Endothelial cell of umbilical vein (primary cell): ENCODE measurements around the gene ALK. TPM values are rescaled to one million over a fixed set of nuclear protein-coding genes. Genes with fewer than 3 reads are reported as not detected.

Experiments used
- BruUV-seq: library from RNA; stranded (reverse); fragments of 400-500 nt; replicated peaks from 2 replicates; lab custom pipeline; 2021; lab: Mats Ljungman, UMichigan
- CTCF ChIA-PET: fragments of 300-600, 350-600 bp; sonication (Branson Sonifier 250); formaldehyde crosslinking; loops from one replicate; lab custom pipeline; 2021; ENCODE audit warnings: antibody characterized with exemption, inconsistent platforms; lab: Charles Lee
- POLR2A ChIA-PET: fragments of 300-600, 350-600 bp; sonication (Branson Sonifier 250); formaldehyde crosslinking; loops from one replicate; lab custom pipeline; 2021; ENCODE audit warnings: antibody characterized with exemption, inconsistent platforms; lab: Charles Lee
- DNase-seq: peaks from one replicate; pipeline ENCODE4 v3.0.0-alpha.2; 2011; ENCODE audit warnings: low read depth, low spot score
- FAIRE-seq: peaks from 2 replicates; lab custom pipeline; 2011; peaks lifted over from hg19 to GRCh38; lab: Jason Lieb, UNC
- H2AFZ ChIP-seq: 2 replicates; pipeline ENCODE4 v1.6.0; 2012; ENCODE audit warnings: low read depth, low read length, control low read depth, inconsistent platforms
- H3K27ac ChIP-seq: 2 replicates; pipeline ENCODE4 v1.5.1; 2011; ENCODE audit warnings: low read depth, mild to moderate bottlenecking, control low read depth, low read length, moderate library complexity; ENCODE audit not compliant: insufficient read depth
- H3K27me3 ChIP-seq, 2 experiments: 2 replicates each; pipeline versions ENCODE4 v1.6.0 to v1.6.1; 2011; ENCODE audit warnings: low read length in 2 of 2, mixed read lengths in 1 of 2; ENCODE audit not compliant: control insufficient read depth in 2 of 2, insufficient read depth in 2 of 2
- H3K36me3 ChIP-seq, 2 experiments: 2 replicates in 1 of 2; 3 replicates in 1 of 2; pipeline ENCODE4 v1.5.1; 2011; ENCODE audit warnings: low read length in 2 of 2, mild to moderate bottlenecking in 1 of 2, moderate library complexity in 1 of 2; ENCODE audit not compliant: control insufficient read depth in 2 of 2, insufficient read depth in 2 of 2; ENCODE audit errors: extremely low read depth in 1 of 2
- H3K4me1 ChIP-seq: 3 replicates; pipeline ENCODE4 v1.5.1; 2011; ENCODE audit warnings: mild to moderate bottlenecking, low read length; ENCODE audit not compliant: control insufficient read depth, insufficient read depth; ENCODE audit errors: extremely low read depth
- H3K4me2 ChIP-seq: 2 replicates; pipeline ENCODE4 v1.6.1; 2011; ENCODE audit warnings: low read length, control low read depth, mixed read lengths; ENCODE audit not compliant: insufficient read depth
- H3K4me3 ChIP-seq, 3 experiments: fragments of 200-600 bp in 1 of 3; sonication (generic), shearing (Covaris generic) in 1 of 3; replicated peaks in 1 of 3; 2 replicates each; pipeline ENCODE4 v1.5.1; 2011 to 2016; ENCODE audit warnings: control low read depth in 3 of 3, low read length in 3 of 3, mild to moderate bottlenecking in 2 of 3, inconsistent platforms in 1 of 3, low read depth in 1 of 3, moderate library complexity in 1 of 3; ENCODE audit not compliant: insufficient read depth in 1 of 3
- H3K79me2 ChIP-seq: 2 replicates; pipeline ENCODE4 v1.6.0; 2012; ENCODE audit warnings: low read length, inconsistent platforms; ENCODE audit not compliant: control insufficient read depth, insufficient read depth
- H3K9ac ChIP-seq: replicated peaks from 2 replicates; pipeline ENCODE3; 2011; ENCODE audit warnings: low read length, control low read depth; ENCODE audit not compliant: insufficient read depth; ENCODE audit errors: extremely low read depth
- H3K9me1 ChIP-seq: replicated peaks from 3 replicates; pipeline ENCODE4 v1.6.0; 2011; ENCODE audit warnings: mild to moderate bottlenecking, low read length; ENCODE audit not compliant: control insufficient read depth, insufficient read depth; ENCODE audit errors: extremely low read depth
- H3K9me3 ChIP-seq: replicated peaks from 2 replicates; pipeline ENCODE4 v1.5.1; 2012; ENCODE audit warnings: low read length, inconsistent platforms; ENCODE audit not compliant: control insufficient read depth, insufficient read depth
- H4K20me1 ChIP-seq: replicated peaks from 2 replicates; pipeline ENCODE3; 2011; ENCODE audit warnings: mild to moderate bottlenecking, low read length; ENCODE audit not compliant: control insufficient read depth, insufficient read depth; ENCODE audit errors: extremely low read depth
- EZH2 ChIP-seq: IDR thresholded peaks from 2 replicates; pipeline ENCODE4 v1.6.1; 2012; ENCODE audit warnings: borderline replicate concordance, low read depth, mild to moderate bottlenecking, moderate library complexity, low read length, inconsistent platforms; ENCODE audit not compliant: severe bottlenecking
- FOS ChIP-seq: IDR thresholded peaks from 2 replicates; pipeline ENCODE4 v1.6.1; 2011; ENCODE audit warnings: mild to moderate bottlenecking, low read length, moderate library complexity, borderline replicate concordance; ENCODE audit not compliant: insufficient read depth
- GATA2 ChIP-seq: IDR thresholded peaks from 2 replicates; pipeline ENCODE4 v1.7.0; 2011; ENCODE audit warnings: low read depth, mild to moderate bottlenecking, moderate library complexity, mixed read lengths, low read length; ENCODE audit not compliant: insufficient read length, insufficient read depth
- JUN ChIP-seq: IDR thresholded peaks from 2 replicates; pipeline ENCODE4 v1.6.1; 2011; ENCODE audit warnings: borderline replicate concordance, low read depth; ENCODE audit not compliant: insufficient read length, insufficient read depth
- MYC ChIP-seq: IDR thresholded peaks from one replicate; pipeline ENCODE4 v1.6.1; 2011; ENCODE audit warnings: mild to moderate bottlenecking, low read depth, low read length
- POLR2A ChIP-seq: IDR thresholded peaks from 2 replicates; pipeline ENCODE4 v1.6.1; 2012; ENCODE audit warnings: low read depth, mild to moderate bottlenecking, control low read depth, low read length
- POLR2AphosphoS5 ChIP-seq: IDR thresholded peaks from 2 replicates; pipeline ENCODE4 v1.6.1; 2012; ENCODE audit warnings: low read depth, mild to moderate bottlenecking, control low read depth, low read length, moderate library complexity; ENCODE audit not compliant: insufficient read depth
- dilution Hi-C: fragments of 300-500 bp; cut with MboI; formaldehyde crosslinking; loops from one replicate; pipeline ENCODE4 v1.15.0; 2019; ENCODE audit warnings: low sequenced_read_pairs; ENCODE audit not compliant: extremely low pct_ligation_motif_present
- intact Hi-C: fragments of 100-400 bp; cut with micrococcal nuclease; formaldehyde crosslinking; loops from one replicate; pipeline ENCODE4 v1.10.0; 2022
- polyA plus RNA-seq, 4 experiments: library from polyadenylated mRNA; depleted of rRNA in 3 of 4; stranded (reverse) in 3 of 4; unstranded in 1 of 4; fragments of >200 nt; gene quantifications; 2 replicates each; pipeline versions ENCODE4 v1.2.1 to v1.2.3, GENCODE V29; 2011 to 2012; ENCODE audit warnings: missing spikeins in 1 of 4
- total RNA-seq: library from RNA; stranded (reverse); gene quantifications from 2 replicates; pipeline ENCODE4 v1.2.3, GENCODE V29; 2021
- TF ChIP-seq, protein P1 (sequence below): IDR thresholded peaks from 2 replicates; pipeline ENCODE4 v1.6.1; 2011; ENCODE audit not compliant: insufficient read depth, insufficient read length
- TF ChIP-seq, protein P2 (sequence below), 2 donors: IDR thresholded peaks; 1 replicate in 1 of 2; 2 replicates in 1 of 2; pipeline ENCODE4 v1.5.1; 2011; ENCODE audit warnings: low read length in 2 of 2, mild to moderate bottlenecking in 2 of 2, moderate library complexity in 2 of 2, control low read depth in 1 of 2, inconsistent platforms in 1 of 2, low read depth in 1 of 2; ENCODE audit not compliant: insufficient read depth in 1 of 2; ENCODE audit errors: extremely low read depth in 1 of 2

Gene ALK
- total and polyA plus RNA-seq, 2 donors (not counting 3 experiments of a cell fraction or from before 2014, with no cell fraction given) = not detected

DNA sequence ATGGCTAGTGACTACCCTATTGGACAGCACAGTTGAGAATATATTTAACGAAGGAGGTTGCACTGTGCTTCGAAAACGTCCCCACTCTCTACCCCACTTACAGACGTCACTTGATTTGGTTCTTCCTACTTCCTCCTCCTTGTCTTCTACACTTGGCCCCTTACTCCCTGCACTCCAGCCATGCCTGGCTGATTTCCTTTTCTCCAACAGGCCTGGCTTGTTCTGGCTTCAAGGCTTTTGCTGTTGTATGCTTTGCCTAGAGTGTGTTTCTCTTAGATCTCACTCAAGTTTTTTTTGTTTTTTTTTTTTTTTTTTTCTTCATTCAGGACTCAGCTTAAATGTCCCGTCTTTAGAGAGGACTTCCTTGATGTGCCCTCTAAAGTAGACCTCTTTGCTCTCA lies 469.4 kb downstream of the ALK start:
- Histone ChIP-seq H4K20me1 (no peaks in the 10 kb centered on the region), H3K27me3 (no peaks in the 10 kb centered on the region), H3K9me3 (no peaks in the 10 kb centered on the region), H2AFZ (no peak overlapping the region), H3K9me1 (no peaks in the 10 kb centered on the region), H3K36me3 (no peaks in the 10 kb centered on the region), H3K9ac (no peak overlapping the region), H3K27ac (no peak overlapping the region), H3K4me1 (no peaks in the 10 kb centered on the region), H3K4me2 (no peak overlapping the region), H3K4me3 (no peak overlapping the region), H3K79me2 (no peaks in the 10 kb centered on the region)
- no TSS peak for BruUV-seq
- ChIA-PET CTCF (no interaction called here), POLR2A (no interaction called here)
- FAIRE-seq (no peak), DNase-seq (no peak)
- TF ChIP-seq POLR2A (no peak), GATA2 (no peak), POLR2AphosphoS5 (no peak), EZH2 (no peak), JUN (no peak), MYC (no peak), FOS (no peak)
- TF ChIP-seq, protein P1, sequence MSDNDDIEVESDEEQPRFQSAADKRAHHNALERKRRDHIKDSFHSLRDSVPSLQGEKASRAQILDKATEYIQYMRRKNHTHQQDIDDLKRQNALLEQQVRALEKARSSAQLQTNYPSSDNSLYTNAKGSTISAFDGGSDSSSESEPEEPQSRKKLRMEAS = no peak
- TF ChIP-seq, protein P2, sequence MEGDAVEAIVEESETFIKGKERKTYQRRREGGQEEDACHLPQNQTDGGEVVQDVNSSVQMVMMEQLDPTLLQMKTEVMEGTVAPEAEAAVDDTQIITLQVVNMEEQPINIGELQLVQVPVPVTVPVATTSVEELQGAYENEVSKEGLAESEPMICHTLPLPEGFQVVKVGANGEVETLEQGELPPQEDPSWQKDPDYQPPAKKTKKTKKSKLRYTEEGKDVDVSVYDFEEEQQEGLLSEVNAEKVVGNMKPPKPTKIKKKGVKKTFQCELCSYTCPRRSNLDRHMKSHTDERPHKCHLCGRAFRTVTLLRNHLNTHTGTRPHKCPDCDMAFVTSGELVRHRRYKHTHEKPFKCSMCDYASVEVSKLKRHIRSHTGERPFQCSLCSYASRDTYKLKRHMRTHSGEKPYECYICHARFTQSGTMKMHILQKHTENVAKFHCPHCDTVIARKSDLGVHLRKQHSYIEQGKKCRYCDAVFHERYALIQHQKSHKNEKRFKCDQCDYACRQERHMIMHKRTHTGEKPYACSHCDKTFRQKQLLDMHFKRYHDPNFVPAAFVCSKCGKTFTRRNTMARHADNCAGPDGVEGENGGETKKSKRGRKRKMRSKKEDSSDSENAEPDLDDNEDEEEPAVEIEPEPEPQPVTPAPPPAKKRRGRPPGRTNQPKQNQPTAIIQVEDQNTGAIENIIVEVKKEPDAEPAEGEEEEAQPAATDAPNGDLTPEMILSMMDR (IDR thresholded peaks at IDR 0.05; ENCODE audit: extremely low read depth in 1 of 2, insufficient read depth in 1 of 2, low read depth in 1 of 2, low read length in 2 of 2) = no peak
- dilution Hi-C loops (no loop called here), intact Hi-C loops (no loop called here)
